ENCODE data around the gene PRKN.

DNA sequence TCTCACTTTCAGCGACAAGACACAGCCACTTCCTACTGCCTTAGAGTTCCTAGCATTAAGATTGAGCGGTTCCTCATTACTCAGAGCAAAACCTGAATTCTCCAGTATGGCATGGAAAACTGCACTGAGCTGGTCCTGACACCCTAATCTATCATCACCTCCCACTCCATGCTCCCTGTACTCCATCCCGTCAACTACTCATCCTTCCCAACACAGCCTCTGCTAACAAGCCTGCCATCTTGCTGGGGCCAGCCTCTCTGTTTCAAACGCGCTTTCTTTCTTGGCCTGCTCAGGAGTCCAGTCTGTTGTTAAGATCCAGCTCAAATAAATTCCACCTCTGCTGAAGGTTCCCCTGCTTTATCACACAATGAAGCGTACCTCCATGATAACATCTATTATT is 12.0 kb downstream of the PRKN start:
- TF ChIP-seq, protein P1, sequence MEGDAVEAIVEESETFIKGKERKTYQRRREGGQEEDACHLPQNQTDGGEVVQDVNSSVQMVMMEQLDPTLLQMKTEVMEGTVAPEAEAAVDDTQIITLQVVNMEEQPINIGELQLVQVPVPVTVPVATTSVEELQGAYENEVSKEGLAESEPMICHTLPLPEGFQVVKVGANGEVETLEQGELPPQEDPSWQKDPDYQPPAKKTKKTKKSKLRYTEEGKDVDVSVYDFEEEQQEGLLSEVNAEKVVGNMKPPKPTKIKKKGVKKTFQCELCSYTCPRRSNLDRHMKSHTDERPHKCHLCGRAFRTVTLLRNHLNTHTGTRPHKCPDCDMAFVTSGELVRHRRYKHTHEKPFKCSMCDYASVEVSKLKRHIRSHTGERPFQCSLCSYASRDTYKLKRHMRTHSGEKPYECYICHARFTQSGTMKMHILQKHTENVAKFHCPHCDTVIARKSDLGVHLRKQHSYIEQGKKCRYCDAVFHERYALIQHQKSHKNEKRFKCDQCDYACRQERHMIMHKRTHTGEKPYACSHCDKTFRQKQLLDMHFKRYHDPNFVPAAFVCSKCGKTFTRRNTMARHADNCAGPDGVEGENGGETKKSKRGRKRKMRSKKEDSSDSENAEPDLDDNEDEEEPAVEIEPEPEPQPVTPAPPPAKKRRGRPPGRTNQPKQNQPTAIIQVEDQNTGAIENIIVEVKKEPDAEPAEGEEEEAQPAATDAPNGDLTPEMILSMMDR (IDR thresholded peaks at IDR 0.05; ENCODE audit: low read length): no peak
- TF ChIP-seq EZH2 (optimal IDR thresholded peaks at IDR 0.05; ENCODE audit: low read depth, low read length) (no peak), EZH2phosphoT487 (IDR thresholded peaks at IDR 0.05; ENCODE audit: low read length) (no peak)
